SK-N-SH (cell line): Measurements from ENCODE around the gene DNAJC17.

Experiments
- CHD2 ChIP-seq: fragments of 150-350 bp; IDR thresholded peaks from 2 replicates; pipeline ENCODE4 v1.6.1; 2018; ENCODE audit warnings: low read length; ENCODE audit not compliant: partially characterized antibody
- POLR2AphosphoS5 ChIP-seq: IDR thresholded peaks from 2 replicates; pipeline ENCODE4 v1.6.1; 2012; ENCODE audit warnings: low read depth, low read length
- RAD21 ChIP-seq: IDR thresholded peaks from 2 replicates; pipeline ENCODE4 v1.6.1; 2012; ENCODE audit warnings: mild to moderate bottlenecking, low read length
- SIN3A ChIP-seq: IDR thresholded peaks from 2 replicates; pipeline ENCODE4 v1.6.1; 2012; ENCODE audit warnings: low read depth, mild to moderate bottlenecking, low read length, moderate library complexity, borderline replicate concordance
- TF ChIP-seq, protein P1 (sequence below): fragments of 200-600 bp; sonication (generic); IDR thresholded peaks from 2 replicates; pipeline ENCODE4 v1.6.1; 2017; ENCODE audit warnings: antibody characterized with exemption, mild to moderate bottlenecking, moderate library complexity

DNA sequence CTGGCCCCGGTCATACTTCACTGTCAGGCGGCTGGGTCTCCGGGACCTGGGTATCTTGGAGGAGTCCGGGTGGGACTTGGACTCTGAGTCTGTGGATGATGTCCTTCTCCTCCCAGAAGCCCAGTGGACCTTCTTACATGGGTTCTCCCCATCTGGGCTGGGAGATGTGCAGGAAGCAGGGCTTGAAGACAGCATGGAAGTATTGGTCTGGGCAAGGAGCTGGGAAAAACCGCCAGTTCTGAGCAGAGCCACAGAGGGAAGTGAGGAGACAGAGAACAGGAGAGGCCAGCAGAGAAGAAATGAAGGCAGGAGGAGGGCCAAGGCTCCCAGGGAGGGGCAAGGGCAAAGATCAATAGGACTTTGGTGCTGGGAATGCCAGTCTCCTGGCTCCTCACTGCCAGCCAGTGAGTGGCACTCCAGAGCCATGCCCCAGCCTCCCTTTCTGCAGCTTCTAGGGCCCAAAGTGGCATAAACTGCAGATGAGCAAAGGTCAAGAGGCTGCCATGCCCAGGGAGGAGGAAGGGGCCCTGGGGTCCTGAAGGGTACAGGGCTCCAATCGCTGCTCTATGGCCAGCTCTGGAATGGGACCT is 21.3 kb upstream of the DNAJC17 start, which contains the start of gene PPP1R14D:
- TF ChIP-seq SIN3A (no peak), POLR2AphosphoS5 (no peak), CHD2 (no peak), RAD21 (no peak)
- TF ChIP-seq, protein P1, sequence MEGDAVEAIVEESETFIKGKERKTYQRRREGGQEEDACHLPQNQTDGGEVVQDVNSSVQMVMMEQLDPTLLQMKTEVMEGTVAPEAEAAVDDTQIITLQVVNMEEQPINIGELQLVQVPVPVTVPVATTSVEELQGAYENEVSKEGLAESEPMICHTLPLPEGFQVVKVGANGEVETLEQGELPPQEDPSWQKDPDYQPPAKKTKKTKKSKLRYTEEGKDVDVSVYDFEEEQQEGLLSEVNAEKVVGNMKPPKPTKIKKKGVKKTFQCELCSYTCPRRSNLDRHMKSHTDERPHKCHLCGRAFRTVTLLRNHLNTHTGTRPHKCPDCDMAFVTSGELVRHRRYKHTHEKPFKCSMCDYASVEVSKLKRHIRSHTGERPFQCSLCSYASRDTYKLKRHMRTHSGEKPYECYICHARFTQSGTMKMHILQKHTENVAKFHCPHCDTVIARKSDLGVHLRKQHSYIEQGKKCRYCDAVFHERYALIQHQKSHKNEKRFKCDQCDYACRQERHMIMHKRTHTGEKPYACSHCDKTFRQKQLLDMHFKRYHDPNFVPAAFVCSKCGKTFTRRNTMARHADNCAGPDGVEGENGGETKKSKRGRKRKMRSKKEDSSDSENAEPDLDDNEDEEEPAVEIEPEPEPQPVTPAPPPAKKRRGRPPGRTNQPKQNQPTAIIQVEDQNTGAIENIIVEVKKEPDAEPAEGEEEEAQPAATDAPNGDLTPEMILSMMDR: no peak
